H1 (cell line): ENCODE data around the gene MINDY3. TPM values are rescaled to one million over a fixed set of nuclear protein-coding genes. Genes with fewer than 3 reads are reported as not detected.

ENCODE experiments used
- CTCF ChIA-PET: fragments of 300-600 bp; sonication (Branson Sonifier 250); formaldehyde crosslinking; loops from one replicate; lab custom pipeline; 2021; ENCODE audit not compliant: partially characterized antibody; lab: Charles Lee
- POLR2A ChIA-PET: fragments of 300-600 bp; sonication (Branson Sonifier 250); formaldehyde crosslinking; loops from one replicate; lab custom pipeline; 2021; ENCODE audit warnings: inconsistent platforms; ENCODE audit not compliant: partially characterized antibody; lab: Charles Lee
- DNase-seq, 2 experiments: peaks; one replicate each; pipeline versions ENCODE4 v3.0.0 to v3.0.0-alpha.2; 2010 to 2022; ENCODE audit warnings: low spot score in 2 of 2, low read depth in 1 of 2, mixed read lengths in 1 of 2
- FAIRE-seq: peaks from 2 replicates; lab custom pipeline; 2011; peaks lifted over from hg19 to GRCh38; lab: Jason Lieb, UNC
- H2AFZ ChIP-seq: 2 replicates; pipeline ENCODE4 v1.8.1; 2012; ENCODE audit warnings: low read length, inconsistent platforms
- H2AK5ac ChIP-seq: 2 replicates; pipeline ENCODE4 v1.6.1; 2013; ENCODE audit warnings: low read depth, low read length
- H2BK120ac ChIP-seq: replicated peaks from 2 replicates; pipeline ENCODE3; 2013; ENCODE audit warnings: low read depth, low read length, inconsistent platforms
- H2BK12ac ChIP-seq: 2 replicates; pipeline ENCODE4 v1.6.1; 2013; ENCODE audit warnings: low read depth, low read length
- H2BK15ac ChIP-seq: 2 replicates; pipeline ENCODE4 v1.6.1; 2013; ENCODE audit warnings: low read length
- H2BK20ac ChIP-seq: 2 replicates; pipeline ENCODE4 v1.6.1; 2013; ENCODE audit warnings: low read length
- H2BK5ac ChIP-seq: 2 replicates; pipeline ENCODE4 v1.6.1; 2013; ENCODE audit warnings: low read depth, low read length
- H3K14ac ChIP-seq: 2 replicates; pipeline ENCODE4 v1.6.1; 2013; ENCODE audit warnings: inconsistent platforms; ENCODE audit not compliant: insufficient read length
- H3K18ac ChIP-seq: 2 replicates; pipeline ENCODE4 v1.6.1; 2013; ENCODE audit warnings: low read length; ENCODE audit errors: extremely low read depth
- H3K23ac ChIP-seq: 2 replicates; pipeline ENCODE4 v1.6.1; 2013; ENCODE audit warnings: inconsistent platforms; ENCODE audit not compliant: insufficient read length
- H3K23me2 ChIP-seq: 2 replicates; pipeline ENCODE4 v1.6.1; 2013; ENCODE audit warnings: low read depth, low read length
- H3K27ac ChIP-seq: 2 replicates; pipeline ENCODE4 v1.6.1; 2011; ENCODE audit warnings: low read depth, low read length, inconsistent platforms
- H3K27me3 ChIP-seq, 4 experiments: replicated peaks in 1 of 4; 1 replicate in 1 of 4; 2 replicates in 3 of 4; pipeline versions ENCODE4 v1.6.1 to v1.8.1; 2011 to 2013; ENCODE audit warnings: low read length in 3 of 4, mild to moderate bottlenecking in 3 of 4, inconsistent platforms in 2 of 4, mixed read lengths in 2 of 4, moderate library complexity in 1 of 4; ENCODE audit not compliant: control insufficient read depth in 3 of 4, insufficient read depth in 3 of 4; ENCODE audit errors: extremely low read depth in 1 of 4
- H3K36me3 ChIP-seq, 4 experiments: 2 replicates each; pipeline versions ENCODE4 v1.6.1 to v1.8.1; 2011 to 2013; ENCODE audit warnings: mild to moderate bottlenecking in 4 of 4, low read length in 3 of 4, moderate library complexity in 2 of 4, control low read depth in 1 of 4, inconsistent platforms in 1 of 4; ENCODE audit not compliant: insufficient read depth in 4 of 4, control insufficient read depth in 2 of 4
- H3K4ac ChIP-seq: replicated peaks from 2 replicates; pipeline ENCODE3; 2013; ENCODE audit warnings: low read length, low read depth, mixed read lengths, inconsistent platforms; ENCODE audit not compliant: insufficient read length
- H3K4me1 ChIP-seq, 4 experiments: replicated peaks in 1 of 4; 1 replicate in 1 of 4; 2 replicates in 3 of 4; pipeline versions ENCODE4 v1.6.1 to v1.8.1; 2011 to 2013; ENCODE audit warnings: low read length in 3 of 4, inconsistent platforms in 2 of 4, mixed read lengths in 1 of 4; ENCODE audit not compliant: insufficient read depth in 4 of 4, control insufficient read depth in 3 of 4
- H3K4me2 ChIP-seq, 2 experiments: 2 replicates each; pipeline versions ENCODE4 v1.6.1 to v1.8.1; 2011 to 2013; ENCODE audit warnings: low read depth in 2 of 2, low read length in 2 of 2, control low read depth in 1 of 2, inconsistent platforms in 1 of 2, mild to moderate bottlenecking in 1 of 2; ENCODE audit not compliant: insufficient read depth in 1 of 2
- H3K4me3 ChIP-seq, 4 experiments: fragments of 200-600, 300-600 bp in 1 of 4; sonication (generic), shearing (Covaris generic), sonication (Bioruptor Twin) in 1 of 4; 2 replicates each; pipeline versions ENCODE4 v1.5.1 to v1.8.1; 2011 to 2016; ENCODE audit warnings: low read length in 4 of 4, low read depth in 3 of 4, control low read depth in 2 of 4, inconsistent platforms in 2 of 4, mild to moderate bottlenecking in 2 of 4, mixed read lengths in 1 of 4, moderate library complexity in 1 of 4; ENCODE audit not compliant: insufficient read depth in 2 of 4; ENCODE audit errors: extremely low read depth in 1 of 4
- H3K56ac ChIP-seq: replicated peaks from 2 replicates; pipeline ENCODE3; 2013; ENCODE audit warnings: low read depth, mild to moderate bottlenecking, mixed read lengths, low read length, inconsistent platforms; ENCODE audit not compliant: insufficient read length
- H3K79me1 ChIP-seq: 2 replicates; pipeline ENCODE4 v1.6.1; 2013; ENCODE audit warnings: low read depth, low read length, control low read depth
- H3K79me2 ChIP-seq, 2 experiments: 2 replicates each; pipeline versions ENCODE4 v1.6.1 to v1.8.1; 2012 to 2013; ENCODE audit warnings: low read length in 2 of 2, mild to moderate bottlenecking in 2 of 2, inconsistent platforms in 1 of 2; ENCODE audit not compliant: insufficient read depth in 2 of 2, control insufficient read depth in 1 of 2
- H3K9ac ChIP-seq, 4 experiments: replicated peaks in 1 of 4; 1 replicate in 1 of 4; 2 replicates in 3 of 4; pipeline versions ENCODE4 v1.6.1 to v1.8.1; 2011 to 2013; ENCODE audit warnings: low read depth in 3 of 4, low read length in 3 of 4, control low read depth in 2 of 4, mild to moderate bottlenecking in 2 of 4, moderate library complexity in 2 of 4, inconsistent platforms in 1 of 4; ENCODE audit errors: extremely low read depth in 1 of 4
- H3K9me3 ChIP-seq, 2 experiments: 2 replicates each; pipeline versions ENCODE4 v1.6.1 to v1.8.1; 2012 to 2013; ENCODE audit warnings: mild to moderate bottlenecking in 2 of 2, moderate library complexity in 2 of 2, control low read depth in 1 of 2, inconsistent platforms in 1 of 2, low read depth in 1 of 2, low read length in 1 of 2, mixed read lengths in 1 of 2; ENCODE audit not compliant: insufficient read depth in 2 of 2
- H4K20me1 ChIP-seq, 2 experiments: replicated peaks in 1 of 2; 2 replicates each; pipeline versions ENCODE3 to v1.8.1; 2011 to 2013; ENCODE audit warnings: inconsistent platforms in 2 of 2, low read length in 2 of 2, mild to moderate bottlenecking in 1 of 2; ENCODE audit not compliant: insufficient read depth in 2 of 2, control insufficient read depth in 1 of 2
- H4K5ac ChIP-seq: 2 replicates; pipeline ENCODE4 v1.6.1; 2013; ENCODE audit warnings: low read length, low read depth, mixed read lengths, inconsistent platforms; ENCODE audit not compliant: insufficient read length
- H4K8ac ChIP-seq: 2 replicates; pipeline ENCODE4 v1.8.0; 2013; ENCODE audit warnings: mild to moderate bottlenecking, moderate library complexity, low read length, inconsistent platforms; ENCODE audit not compliant: insufficient read depth; ENCODE audit errors: extremely low read depth
- H4K91ac ChIP-seq: replicated peaks from 2 replicates; pipeline ENCODE3; 2013; ENCODE audit warnings: low read length, mixed read lengths, inconsistent platforms; ENCODE audit not compliant: insufficient read length
- EP300 ChIP-seq, 2 experiments: IDR thresholded peaks; 1 replicate in 1 of 2; 2 replicates in 1 of 2; pipeline ENCODE4 v1.6.1; 2011 to 2012; ENCODE audit warnings: low read depth in 2 of 2, low read length in 2 of 2, mild to moderate bottlenecking in 2 of 2, borderline replicate concordance in 1 of 2, inconsistent platforms in 1 of 2, moderate library complexity in 1 of 2
- FOSL1 ChIP-seq: IDR thresholded peaks from 2 replicates; pipeline ENCODE4 v1.6.1; 2011; ENCODE audit warnings: mild to moderate bottlenecking, low read depth, low read length, moderate library complexity; ENCODE audit not compliant: insufficient read depth
- GABPA ChIP-seq: IDR thresholded peaks from 2 replicates; pipeline ENCODE4 v1.6.1; 2011; ENCODE audit warnings: mild to moderate bottlenecking, low read length, moderate library complexity, borderline replicate concordance; ENCODE audit not compliant: insufficient read depth
- JUND ChIP-seq: IDR thresholded peaks from 2 replicates; pipeline ENCODE4 v1.6.1; 2011; ENCODE audit warnings: mild to moderate bottlenecking, improper control_type of control experiment, low read length
- MAFK ChIP-seq: IDR thresholded peaks from 2 replicates; pipeline ENCODE4 v1.6.1; 2012; ENCODE audit warnings: low read depth, mild to moderate bottlenecking, improper control_type of control experiment, low read length
- NRF1 ChIP-seq: IDR thresholded peaks from 2 replicates; pipeline ENCODE4 v1.6.1; 2011; ENCODE audit warnings: mild to moderate bottlenecking, low read depth, low read length, improper control_type of control experiment
- WGBS, 2 experiments: shearing (Covaris generic) in 1 of 2; methylation state at CpG; one replicate each; pipeline versions ENCODE4 v1.1.6 to v1.1.7; 2013 to 2015; ENCODE audit warnings: low lambda C conversion rate in 2 of 2, mixed read lengths in 2 of 2, inconsistent platforms in 1 of 2, low coverage in 1 of 2, missing lambda C conversion rate in 1 of 2; ENCODE audit not compliant: insufficient replicate concordance in 2 of 2, insufficient coverage in 1 of 2, insufficient read length in 1 of 2; ENCODE audit errors: extremely low coverage in 1 of 2, missing lambda C conversion rate in 1 of 2; 5-methylcytosine and 5-hydroxymethylcytosine counted together
- polyA plus RNA-seq, 7 experiments: library from polyadenylated mRNA; depleted of rRNA in 3 of 7; stranded (reverse) in 5 of 7; unstranded in 2 of 7; fragments of >200 nt in 5 of 7; fragments of 200-250 nt in 2 of 7; gene quantifications; 1 replicate in 5 of 7; 2 replicates in 1 of 7; 4 replicates in 1 of 7; pipeline versions ENCODE4 v1.2.1 to v1.2.3, GENCODE V29; 2011 to 2013; ENCODE audit warnings: missing spikeins in 2 of 7, mixed read lengths in 2 of 7
- total RNA-seq: library from RNA; stranded (reverse); fragmentation: NEBNext Ultra II Directional; extraction: Animal tissue kit (Norgen Biotek cat#: 25700); gene quantifications from 2 replicates; pipeline ENCODE4 v1.2.1, GENCODE V29; 2021
- TF ChIP-seq, protein P1 (sequence below), 3 experiments: IDR thresholded peaks; 1 replicate in 2 of 3; 2 replicates in 1 of 3; pipeline versions ENCODE4 v1.5.1 to v1.6.1; 2011; ENCODE audit warnings: low read length in 3 of 3, mild to moderate bottlenecking in 3 of 3, inconsistent platforms in 2 of 3, low read depth in 1 of 3, moderate library complexity in 1 of 3; ENCODE audit not compliant: insufficient read depth in 1 of 3; ENCODE audit errors: control extremely low read depth in 1 of 3
- TF ChIP-seq, protein P2 (sequence below): IDR thresholded peaks from 2 replicates; pipeline ENCODE4 v1.6.1; 2012; ENCODE audit warnings: low read length, inconsistent platforms
- TF ChIP-seq, protein P3 (sequence below): IDR thresholded peaks from 2 replicates; pipeline ENCODE4 v1.6.1; 2012; ENCODE audit warnings: inconsistent platforms

The MINDY3 gene
- total and polyA plus RNA-seq, 2 of the 8 experiments (the other 6 are each of a cell fraction or from before 2014, with no cell fraction given): 4.6 to 13.6 TPM

DNA sequence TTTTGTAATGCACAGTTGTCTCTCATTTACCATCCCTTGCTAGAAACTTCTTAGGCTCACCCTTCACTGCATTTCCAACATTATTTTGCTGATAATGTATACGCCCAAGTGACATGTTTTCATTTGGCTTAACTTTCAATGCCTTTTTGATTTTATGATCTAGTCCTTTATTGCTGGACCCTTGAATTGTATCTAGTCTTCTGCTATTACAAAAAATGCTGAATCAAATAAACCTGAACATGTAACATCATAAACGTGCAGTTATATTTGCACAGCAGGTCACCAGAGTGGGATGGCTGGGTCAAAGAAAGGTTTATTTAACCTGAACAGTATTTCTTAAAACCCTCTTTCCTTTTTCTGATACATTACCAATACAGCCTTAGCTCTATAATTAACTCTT, 63.0 kb downstream of the MINDY3 start:
- Histone ChIP-seq H3K4ac (no peak overlapping the region), H2BK12ac (no peak overlapping the region), H3K56ac (no peak overlapping the region), H2AFZ (no peak overlapping the region), H2BK20ac (no peak overlapping the region), H3K14ac (no peak overlapping the region), H2BK120ac (no peak overlapping the region), H3K9me3 (no peaks in the 10 kb centered on the region), H3K4me1 (no peaks in the 10 kb centered on the region; a peak in 1 of 7 replicates), H3K79me2 (no peaks in the 10 kb centered on the region), H4K91ac (no peak overlapping the region), H4K20me1 (no peaks in the 10 kb centered on the region), H3K79me1 (no peaks in the 10 kb centered on the region), H3K27ac (no peak overlapping the region), H3K18ac (no peak overlapping the region), H3K4me3 (no peak overlapping the region), H2AK5ac (no peak overlapping the region), H2BK15ac (no peak overlapping the region), H3K23ac (no peak overlapping the region), H2BK5ac (no peak overlapping the region), H3K9ac (no peak overlapping the region), H3K36me3 (no peaks in the 10 kb centered on the region), H3K4me2 (no peak overlapping the region), H3K23me2 (no peaks in the 10 kb centered on the region), H3K27me3 (no peaks in the 10 kb centered on the region), H4K8ac (no peak overlapping the region), H4K5ac (no peak overlapping the region)
- CTCF ChIA-PET: no interaction called here
- DNase-seq: no peak
- no peak for FAIRE-seq
- 78% methylated on average over 2 of the region's 2 CpGs; no CpG with 5 or more reads in 1 of the 2 experiments for WGBS, 2 experiments
- POLR2A ChIA-PET: no interaction called here
- TF ChIP-seq, protein P1, sequence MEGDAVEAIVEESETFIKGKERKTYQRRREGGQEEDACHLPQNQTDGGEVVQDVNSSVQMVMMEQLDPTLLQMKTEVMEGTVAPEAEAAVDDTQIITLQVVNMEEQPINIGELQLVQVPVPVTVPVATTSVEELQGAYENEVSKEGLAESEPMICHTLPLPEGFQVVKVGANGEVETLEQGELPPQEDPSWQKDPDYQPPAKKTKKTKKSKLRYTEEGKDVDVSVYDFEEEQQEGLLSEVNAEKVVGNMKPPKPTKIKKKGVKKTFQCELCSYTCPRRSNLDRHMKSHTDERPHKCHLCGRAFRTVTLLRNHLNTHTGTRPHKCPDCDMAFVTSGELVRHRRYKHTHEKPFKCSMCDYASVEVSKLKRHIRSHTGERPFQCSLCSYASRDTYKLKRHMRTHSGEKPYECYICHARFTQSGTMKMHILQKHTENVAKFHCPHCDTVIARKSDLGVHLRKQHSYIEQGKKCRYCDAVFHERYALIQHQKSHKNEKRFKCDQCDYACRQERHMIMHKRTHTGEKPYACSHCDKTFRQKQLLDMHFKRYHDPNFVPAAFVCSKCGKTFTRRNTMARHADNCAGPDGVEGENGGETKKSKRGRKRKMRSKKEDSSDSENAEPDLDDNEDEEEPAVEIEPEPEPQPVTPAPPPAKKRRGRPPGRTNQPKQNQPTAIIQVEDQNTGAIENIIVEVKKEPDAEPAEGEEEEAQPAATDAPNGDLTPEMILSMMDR (IDR thresholded peaks at IDR 0.05; ENCODE audit: control extremely low read depth in 1 of 3, insufficient read depth in 1 of 3, low read depth in 1 of 3, low read length in 3 of 3): no peak
- TF ChIP-seq, protein P2, sequence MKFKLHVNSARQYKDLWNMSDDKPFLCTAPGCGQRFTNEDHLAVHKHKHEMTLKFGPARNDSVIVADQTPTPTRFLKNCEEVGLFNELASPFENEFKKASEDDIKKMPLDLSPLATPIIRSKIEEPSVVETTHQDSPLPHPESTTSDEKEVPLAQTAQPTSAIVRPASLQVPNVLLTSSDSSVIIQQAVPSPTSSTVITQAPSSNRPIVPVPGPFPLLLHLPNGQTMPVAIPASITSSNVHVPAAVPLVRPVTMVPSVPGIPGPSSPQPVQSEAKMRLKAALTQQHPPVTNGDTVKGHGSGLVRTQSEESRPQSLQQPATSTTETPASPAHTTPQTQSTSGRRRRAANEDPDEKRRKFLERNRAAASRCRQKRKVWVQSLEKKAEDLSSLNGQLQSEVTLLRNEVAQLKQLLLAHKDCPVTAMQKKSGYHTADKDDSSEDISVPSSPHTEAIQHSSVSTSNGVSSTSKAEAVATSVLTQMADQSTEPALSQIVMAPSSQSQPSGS: no peak
- TF ChIP-seq EP300 (IDR thresholded peaks at IDR 0.05; ENCODE audit: borderline replicate concordance in 1 of 2, low read depth in 2 of 2, low read length in 2 of 2): no peak
- TF ChIP-seq, protein P3, sequence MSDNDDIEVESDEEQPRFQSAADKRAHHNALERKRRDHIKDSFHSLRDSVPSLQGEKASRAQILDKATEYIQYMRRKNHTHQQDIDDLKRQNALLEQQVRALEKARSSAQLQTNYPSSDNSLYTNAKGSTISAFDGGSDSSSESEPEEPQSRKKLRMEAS: no peak
- no peak for TF ChIP-seq MAFK
- TF ChIP-seq FOSL1: no peak
- no peak for TF ChIP-seq NRF1
- no peak for TF ChIP-seq JUND
- TF ChIP-seq GABPA: no peak
